Gastrocnemius medialis (tissue), 4 donors: ENCODE measurements around the gene SHTN1. TPM values are rescaled to one million over a fixed set of nuclear protein-coding genes. Genes with fewer than 3 reads are reported as not detected.

Experiments
- ATAC-seq, 2 donors: fragments of 150-250 bp; one replicate each; pipeline ENCODE4 v1.9.1; 2016
- DNase-seq, 2 donors: peaks; one replicate each; pipeline ENCODE4 v3.0.0-alpha.2; 2019
- H3K27ac ChIP-seq, 4 donors: fragments of 200-600 bp; sonication (generic); 1 replicate in 1 of 4; 2 replicates in 3 of 4; pipeline ENCODE4 v1.5.1; 2016 to 2018; ENCODE audit warnings: mild to moderate bottlenecking in 2 of 4, moderate library complexity in 1 of 4
- H3K27me3 ChIP-seq, 3 donors: fragments of 200-600 bp; sonication (generic) in 2 of 3; 1 replicate in 1 of 3; 2 replicates in 2 of 3; pipeline versions ENCODE4 v1.5.1 to v1.6.0; 2016 to 2019; ENCODE audit warnings: mild to moderate bottlenecking in 1 of 3, moderate library complexity in 1 of 3
- H3K36me3 ChIP-seq, 2 donors: fragments of 200-600 bp; sonication (generic) in 1 of 2; one replicate each; pipeline ENCODE4 v1.5.1; 2017 to 2018
- H3K4me1 ChIP-seq, 2 donors: fragments of 200-600 bp; sonication (generic) in 1 of 2; one replicate each; pipeline ENCODE4 v1.5.1; 2016 to 2017; ENCODE audit warnings: mild to moderate bottlenecking in 2 of 2
- H3K4me3 ChIP-seq, 4 donors: fragments of 200-600 bp; sonication (generic) in 3 of 4; 1 replicate in 1 of 4; 2 replicates in 3 of 4; pipeline ENCODE4 v1.5.1; 2016 to 2019; ENCODE audit warnings: mild to moderate bottlenecking in 2 of 4
- H3K9me3 ChIP-seq, 3 donors: fragments of 200-600 bp; sonication (generic) in 2 of 3; 1 replicate in 1 of 3; 2 replicates in 2 of 3; pipeline ENCODE4 v1.5.1; 2016 to 2019
- POLR2A ChIP-seq, 2 donors: fragments of 450-650 bp; IDR thresholded peaks; one replicate each; pipeline ENCODE4 v1.6.1; 2017; ENCODE audit warnings: antibody characterized with exemption in 2 of 2, mild to moderate bottlenecking in 2 of 2, moderate library complexity in 2 of 2
- in situ Hi-C, 4 donors: fragments of 200-750 bp; cut with MboI; loops; one replicate each; pipeline versions ENCODE4 v1.15.0 to v1.8.0; 2017; ENCODE audit warnings: low sequenced_read_pairs in 4 of 4
- intact Hi-C: fragments of 100-400 bp; cut with DNase I; formaldehyde crosslinking; loops from one replicate; pipeline ENCODE4 v1.15.1; 2023; ENCODE audit warnings: low total_unique reads
- total RNA-seq, 4 donors: library from RNA; depleted of rRNA; stranded (reverse); fragments of >200 nt; gene quantifications; one replicate each; pipeline versions ENCODE4 v1.1.0 to v1.2.3, GENCODE V29; 2016
- TF ChIP-seq, protein P1 (sequence below), 5 experiments: fragments of 450-650 bp in 3 of 5; fragments of 200-600 bp in 2 of 5; sonication (generic) in 2 of 5; IDR thresholded peaks in 4 of 5; conservative IDR thresholded peaks in 1 of 5; 1 replicate in 4 of 5; 2 replicates in 1 of 5; pipeline ENCODE4 v1.5.1; 2016 to 2019; ENCODE audit warnings: antibody characterized with exemption in 5 of 5, mild to moderate bottlenecking in 3 of 5, moderate library complexity in 3 of 5

SHTN1 gene
- total RNA-seq, 4 donors from 2014 or later: 0.73 to 2.2 (median 1.0) TPM

DNA sequence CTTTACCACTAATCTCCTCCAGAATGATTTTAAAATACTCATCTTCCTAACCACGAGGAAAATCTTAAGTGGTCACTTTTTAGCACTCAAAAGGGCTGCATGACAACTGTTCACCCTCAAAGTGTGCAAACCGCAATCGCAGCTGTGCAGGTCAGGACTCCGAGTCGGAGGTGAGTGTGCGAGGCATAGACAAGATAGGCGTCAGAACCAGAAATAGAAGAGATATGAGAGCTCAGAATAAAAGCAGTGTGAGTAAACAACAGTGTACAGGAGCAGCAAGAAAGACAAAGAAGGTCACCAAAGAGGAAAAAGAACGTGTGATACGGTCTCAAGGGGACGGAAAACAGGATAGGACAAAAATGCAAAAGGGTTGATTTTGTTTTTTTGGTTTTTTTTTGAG lies 173.2 kb downstream of the SHTN1 start:
- Histone ChIP-seq H3K36me3 (no peaks in the 10 kb centered on the region), H3K4me1 (no peaks in the 10 kb centered on the region), H3K27me3 (no peaks in the 10 kb centered on the region), H3K9me3 (no peaks in the 10 kb centered on the region), H3K4me3 (no peak overlapping the region), H3K27ac (no peak overlapping the region)
- DNase-seq: no peak
- in situ Hi-C loops: no loop called here
- ATAC-seq: no peak
- intact Hi-C loops: no loop called here
- no peak for TF ChIP-seq POLR2A (IDR thresholded peaks at IDR 0.05)
- TF ChIP-seq, protein P1, sequence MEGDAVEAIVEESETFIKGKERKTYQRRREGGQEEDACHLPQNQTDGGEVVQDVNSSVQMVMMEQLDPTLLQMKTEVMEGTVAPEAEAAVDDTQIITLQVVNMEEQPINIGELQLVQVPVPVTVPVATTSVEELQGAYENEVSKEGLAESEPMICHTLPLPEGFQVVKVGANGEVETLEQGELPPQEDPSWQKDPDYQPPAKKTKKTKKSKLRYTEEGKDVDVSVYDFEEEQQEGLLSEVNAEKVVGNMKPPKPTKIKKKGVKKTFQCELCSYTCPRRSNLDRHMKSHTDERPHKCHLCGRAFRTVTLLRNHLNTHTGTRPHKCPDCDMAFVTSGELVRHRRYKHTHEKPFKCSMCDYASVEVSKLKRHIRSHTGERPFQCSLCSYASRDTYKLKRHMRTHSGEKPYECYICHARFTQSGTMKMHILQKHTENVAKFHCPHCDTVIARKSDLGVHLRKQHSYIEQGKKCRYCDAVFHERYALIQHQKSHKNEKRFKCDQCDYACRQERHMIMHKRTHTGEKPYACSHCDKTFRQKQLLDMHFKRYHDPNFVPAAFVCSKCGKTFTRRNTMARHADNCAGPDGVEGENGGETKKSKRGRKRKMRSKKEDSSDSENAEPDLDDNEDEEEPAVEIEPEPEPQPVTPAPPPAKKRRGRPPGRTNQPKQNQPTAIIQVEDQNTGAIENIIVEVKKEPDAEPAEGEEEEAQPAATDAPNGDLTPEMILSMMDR (IDR thresholded peaks at IDR 0.05 in 4 of 5, conservative IDR thresholded peaks at IDR 0.05 in 1 of 5): no peak

Other genes starting within 250 kb of the SHTN1 start
- gene ENO4, start 155.7 kb downstream of the SHTN1 start, total RNA-seq: not detected
- not detected for gene VAX1, start 133.1 kb upstream of the SHTN1 start, total RNA-seq
- not detected for gene KCNK18, start 192.3 kb upstream of the SHTN1 start, total RNA-seq
- gene SLC18A2, start 235.9 kb upstream of the SHTN1 start, total RNA-seq: under 1 TPM; 0.04 to 0.39 (median 0.13) TPM